HG03097 (cell line): Measurements from ENCODE around the gene FAXDC2.

Source experiments
- ATAC-seq: cut with Tn5 transposase; IDR thresholded peaks from one replicate; pipeline ENCODE4 v1.9.1; 2021; ENCODE audit not compliant: unreplicated experiment, low FRiP score

Gene FAXDC2, protein sequence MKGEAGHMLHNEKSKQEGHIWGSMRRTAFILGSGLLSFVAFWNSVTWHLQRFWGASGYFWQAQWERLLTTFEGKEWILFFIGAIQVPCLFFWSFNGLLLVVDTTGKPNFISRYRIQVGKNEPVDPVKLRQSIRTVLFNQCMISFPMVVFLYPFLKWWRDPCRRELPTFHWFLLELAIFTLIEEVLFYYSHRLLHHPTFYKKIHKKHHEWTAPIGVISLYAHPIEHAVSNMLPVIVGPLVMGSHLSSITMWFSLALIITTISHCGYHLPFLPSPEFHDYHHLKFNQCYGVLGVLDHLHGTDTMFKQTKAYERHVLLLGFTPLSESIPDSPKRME

DNA sequence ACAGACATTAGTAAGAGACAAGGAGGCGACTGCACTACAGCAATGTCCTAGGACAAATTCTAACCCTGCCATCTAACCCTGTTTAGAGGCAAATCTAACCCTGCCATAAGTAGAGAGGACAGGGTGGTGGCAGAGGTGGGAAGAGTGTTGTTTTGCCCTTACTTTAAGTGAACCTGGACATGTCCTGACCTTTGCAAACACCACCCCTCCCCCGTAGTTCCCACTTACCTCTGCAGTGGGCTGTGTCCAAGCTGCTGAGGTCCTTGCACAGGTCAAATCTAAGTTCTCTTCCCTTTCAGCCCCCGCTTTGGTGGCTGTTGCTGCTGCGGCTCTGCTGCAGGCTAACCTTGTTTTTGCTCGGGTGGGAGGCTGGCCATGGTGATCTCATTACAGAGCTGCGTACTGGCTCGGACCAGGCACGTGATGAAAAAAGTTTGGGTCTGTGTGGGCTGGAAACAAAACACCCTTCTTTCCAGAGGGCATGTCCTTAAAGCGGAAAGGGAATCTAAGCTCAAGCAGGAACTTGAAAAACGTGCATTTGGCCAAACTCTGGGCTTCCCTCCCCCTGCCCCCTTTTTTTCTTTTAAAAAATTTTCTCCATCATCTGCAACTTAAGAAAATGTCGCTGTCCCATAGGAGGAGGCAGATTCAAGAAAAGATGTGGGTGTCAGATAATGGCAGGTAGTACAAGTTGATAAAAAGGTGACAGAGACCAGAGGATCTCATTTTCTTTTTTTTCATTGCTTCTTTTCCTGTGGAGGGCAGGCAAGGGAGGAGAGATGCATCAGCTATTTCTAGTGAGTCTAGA, at the start of gene FAXDC2:
Gene FAXDC2, minus strand, starts transcription at position 349 of the 808 bp plus-strand sequence. CDS start 12,425 bp downstream, outside the sequence.
- no peak for ATAC-seq

DNA sequence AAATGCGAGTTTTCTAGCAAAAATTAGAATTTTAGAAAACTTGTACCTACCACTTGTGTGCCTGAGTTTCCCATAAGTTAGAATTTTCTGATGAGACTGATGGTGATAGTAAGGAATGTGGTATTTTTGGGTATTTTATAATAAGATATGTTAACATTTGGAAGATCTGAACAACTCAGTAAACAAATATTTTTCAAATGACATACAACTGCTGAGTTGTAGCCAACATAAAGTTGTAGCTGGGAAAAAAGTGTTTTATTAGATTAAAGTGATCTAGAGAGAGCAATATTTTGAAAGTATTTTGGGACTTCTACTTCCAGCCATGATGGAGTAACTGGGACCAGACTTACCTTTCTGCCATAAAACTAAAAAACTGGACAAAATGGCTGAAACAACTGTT, 49.7 kb upstream of the FAXDC2 start:
- no peak for ATAC-seq

DNA sequence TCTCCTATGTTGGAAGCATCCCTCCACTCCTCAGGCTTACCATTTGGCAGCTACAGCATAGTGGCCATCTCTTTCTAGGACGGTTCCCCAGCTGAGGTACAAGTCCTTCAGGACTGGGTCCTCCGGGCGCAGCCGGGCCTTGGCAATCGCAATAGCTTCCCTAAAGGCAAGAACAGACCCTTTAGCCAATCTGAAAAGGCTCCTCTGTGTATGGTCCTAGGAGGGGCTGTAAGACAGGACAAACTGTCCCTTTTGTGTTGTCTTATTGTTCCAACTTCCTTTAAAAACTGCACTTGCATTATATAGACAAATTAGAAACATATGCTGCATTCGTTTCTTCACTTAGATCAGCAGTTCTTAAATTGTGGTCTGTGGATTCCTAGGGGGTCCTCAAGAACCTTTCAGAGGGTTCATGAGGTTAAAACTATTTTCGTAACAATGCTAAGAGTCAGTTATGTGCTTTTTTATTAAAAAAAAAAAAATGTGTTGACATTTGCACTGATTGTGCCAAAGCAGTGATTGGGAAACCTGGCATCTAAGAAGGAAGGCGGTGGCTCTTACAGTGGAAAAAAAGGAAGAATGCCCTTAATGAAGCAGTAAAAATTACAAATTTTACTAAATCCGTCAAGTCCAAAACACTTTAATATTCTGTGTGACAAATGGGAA, 48.9 kb upstream of the FAXDC2 start:
- ATAC-seq, result no peak

DNA sequence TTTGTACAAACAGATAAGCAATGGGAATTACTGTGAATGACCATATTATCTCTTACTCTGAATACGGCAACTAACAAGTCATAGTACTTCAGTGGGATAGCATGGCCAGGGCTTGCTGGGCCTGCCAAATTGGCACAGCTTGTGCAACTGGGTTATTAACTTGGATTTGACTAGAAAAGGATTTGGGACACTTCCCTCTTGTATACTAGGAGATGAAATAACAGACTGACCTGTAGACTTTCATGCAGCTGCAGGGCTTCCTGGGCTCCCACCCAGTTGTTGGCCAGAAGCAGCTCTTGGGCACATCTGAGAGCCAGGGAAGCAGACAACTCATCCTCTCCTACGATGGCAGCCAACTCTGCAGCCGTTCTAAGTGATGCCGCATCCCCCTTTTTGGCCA, 47.8 kb upstream of the FAXDC2 start:
- ATAC-seq, result no peak

DNA sequence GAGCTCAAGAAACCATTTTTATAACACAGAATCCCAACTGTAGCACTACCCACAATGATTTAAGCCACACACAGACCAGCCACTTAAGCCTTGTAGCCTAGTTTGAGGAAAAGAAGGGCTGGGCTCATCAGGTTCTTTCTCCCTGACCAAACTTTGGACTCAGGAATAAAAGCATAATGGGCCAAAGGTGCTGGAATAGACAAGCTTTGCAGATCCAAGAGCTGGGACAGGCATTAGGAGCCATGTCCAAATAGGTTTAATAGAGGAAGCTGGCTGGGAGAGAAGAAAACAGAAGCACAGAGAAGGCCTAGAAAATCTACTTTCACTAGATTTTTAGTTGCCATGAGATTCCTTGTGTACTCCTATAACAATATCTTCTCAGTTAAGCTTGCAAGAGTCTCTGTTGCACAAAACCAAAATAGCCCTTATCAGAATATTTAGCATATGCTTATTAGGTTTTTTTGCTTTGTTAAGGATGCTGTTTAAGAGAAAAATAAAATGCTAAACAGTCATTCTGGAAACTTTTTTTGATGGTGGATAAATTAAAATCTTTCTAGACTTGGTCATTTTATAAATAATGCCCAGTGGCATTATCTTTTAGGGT, 46.3 kb upstream of the FAXDC2 start:
- ATAC-seq, result no peak

DNA sequence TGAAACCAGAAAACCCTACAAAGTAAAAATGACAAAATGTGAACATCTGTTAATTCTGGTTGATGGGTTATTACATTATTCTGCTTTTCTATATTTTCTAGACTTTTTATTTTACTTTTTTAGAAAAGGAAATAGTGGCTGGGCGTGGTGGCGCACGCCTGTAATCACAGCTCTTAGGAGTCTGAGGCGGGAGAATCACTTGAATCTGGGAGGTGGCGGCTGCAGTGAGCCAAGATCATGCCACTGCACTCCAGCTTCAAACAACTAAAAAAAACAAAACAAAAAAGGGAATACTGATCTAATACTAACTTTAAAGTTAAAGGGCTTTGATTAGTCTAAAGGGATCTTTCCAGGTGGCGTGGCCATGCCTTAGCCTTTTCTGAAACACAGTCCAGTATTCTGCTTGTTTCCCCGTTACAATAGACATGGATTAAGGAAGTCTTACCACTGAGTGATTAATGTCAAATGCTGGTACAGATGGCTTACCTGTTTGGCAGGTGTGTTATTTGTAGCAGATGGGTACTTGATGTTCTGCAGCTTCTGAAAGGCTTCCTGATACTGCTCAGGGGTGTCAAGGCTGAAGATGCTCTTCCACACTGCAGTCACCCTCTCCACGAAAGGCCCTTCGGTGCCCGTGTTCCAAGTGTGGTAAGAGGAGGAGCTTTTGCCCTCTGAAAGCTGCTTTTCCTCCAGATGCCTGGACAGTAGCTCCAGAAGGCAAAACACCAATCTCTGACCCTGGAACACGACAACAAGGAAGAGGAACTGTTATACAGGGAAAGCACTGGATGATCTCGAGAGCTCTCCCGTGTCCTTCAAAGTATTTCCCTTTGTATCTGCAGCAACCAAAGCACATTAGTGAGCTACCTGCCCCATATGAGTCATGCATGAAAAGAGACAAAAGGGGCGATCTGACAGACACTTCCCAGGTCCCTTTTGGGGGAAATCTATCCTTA, 45.5 kb upstream of the FAXDC2 start:
- ATAC-seq, result no peak

DNA sequence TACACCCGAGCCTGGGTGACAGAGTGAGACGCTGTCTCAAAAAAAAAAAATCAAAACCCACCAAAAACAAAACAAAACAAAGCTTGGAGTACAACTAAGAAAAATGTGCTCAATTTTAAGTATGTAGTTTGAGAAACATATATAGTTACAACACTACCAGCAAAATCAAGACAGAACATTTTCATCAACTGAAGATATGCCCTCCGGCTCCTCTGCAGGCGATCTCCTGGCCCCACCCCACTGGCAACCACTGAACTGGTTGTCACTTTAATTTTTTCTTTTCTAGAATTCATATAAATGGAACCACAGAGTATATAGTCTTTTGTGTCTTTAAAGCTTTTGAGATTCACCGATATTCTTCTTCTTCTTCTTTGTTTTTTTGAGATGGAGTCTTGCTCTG, 43.0 kb upstream of the FAXDC2 start:
- no peak for ATAC-seq

DNA sequence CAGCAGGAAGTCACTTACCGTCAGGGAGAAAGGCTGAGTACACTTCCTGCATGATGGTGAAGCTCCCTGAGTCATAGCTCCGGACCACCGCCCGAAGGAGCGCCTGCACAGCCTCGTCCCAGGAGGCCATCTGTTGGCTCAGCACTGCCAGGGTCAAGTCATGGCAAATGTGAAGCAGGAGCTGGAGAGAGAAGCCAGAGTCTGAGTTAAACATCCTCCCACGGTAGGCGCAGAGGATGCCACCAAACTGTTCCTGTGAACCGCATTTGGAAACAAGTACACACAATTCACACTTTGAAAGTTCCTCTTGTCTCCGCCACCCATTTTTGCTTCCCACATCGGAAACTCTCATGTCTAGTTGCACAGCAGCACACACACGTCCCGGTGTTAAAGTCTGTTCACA, 42.0 kb upstream of the FAXDC2 start:
- no peak for ATAC-seq

DNA sequence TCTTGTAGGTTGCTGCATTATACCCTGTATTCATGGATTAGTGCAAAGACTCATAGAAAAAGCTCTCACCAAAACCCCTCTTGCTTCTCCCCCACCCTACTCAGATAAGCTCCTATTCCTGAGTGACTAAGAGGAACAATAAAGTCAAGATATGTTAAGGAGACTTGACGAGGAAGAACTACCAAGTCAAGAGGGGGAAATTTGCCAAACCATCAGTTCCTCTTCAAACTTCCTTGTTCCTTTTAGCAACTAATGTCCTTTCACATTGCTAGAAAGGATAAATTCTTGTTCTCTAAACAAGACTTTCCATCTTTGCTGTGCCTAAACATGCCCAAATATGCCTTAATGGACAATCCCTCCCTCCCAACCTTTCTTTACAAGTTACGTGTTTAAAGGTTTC, 35.0 kb upstream of the FAXDC2 start:
- no peak for ATAC-seq

DNA sequence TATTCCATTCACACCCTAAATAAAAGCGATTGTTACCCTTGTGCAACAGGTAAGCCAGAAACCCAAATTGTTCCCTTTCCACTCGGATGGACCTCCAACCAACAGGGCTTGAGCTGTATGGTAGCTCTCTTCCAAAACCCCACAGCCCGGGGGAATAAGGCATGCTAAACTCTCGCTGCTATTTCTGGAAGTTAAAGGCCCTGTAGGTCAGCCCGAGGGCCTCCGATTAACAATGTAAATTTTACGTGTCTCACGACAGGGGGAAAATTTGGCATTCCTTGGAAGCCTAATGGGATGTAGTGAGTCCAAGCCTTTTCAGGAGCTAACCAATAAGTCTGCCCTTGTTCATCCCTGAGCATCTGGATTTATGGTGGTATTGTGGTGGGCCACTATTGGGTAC, 34.0 kb upstream of the FAXDC2 start:
- ATAC-seq, result no peak

DNA sequence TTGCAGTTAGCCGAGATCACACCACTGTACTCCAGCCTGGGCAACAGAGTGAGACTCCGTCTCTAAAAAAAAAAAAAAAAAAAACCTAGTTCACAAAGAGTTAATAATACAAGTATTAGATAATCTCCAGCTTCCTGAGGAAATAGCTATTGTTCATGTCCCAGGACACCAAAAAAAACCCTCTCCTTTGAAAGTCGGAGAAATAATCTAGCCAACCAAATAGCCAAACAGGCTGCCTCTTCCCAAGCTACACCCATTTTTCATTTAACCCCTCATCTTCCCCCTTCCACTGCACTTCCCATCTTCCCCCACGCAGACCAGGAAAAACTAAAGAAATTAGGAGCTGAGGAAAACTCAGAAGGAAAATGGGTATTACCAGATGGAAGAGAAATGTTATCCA, 31.6 kb upstream of the FAXDC2 start:
- no peak for ATAC-seq

DNA sequence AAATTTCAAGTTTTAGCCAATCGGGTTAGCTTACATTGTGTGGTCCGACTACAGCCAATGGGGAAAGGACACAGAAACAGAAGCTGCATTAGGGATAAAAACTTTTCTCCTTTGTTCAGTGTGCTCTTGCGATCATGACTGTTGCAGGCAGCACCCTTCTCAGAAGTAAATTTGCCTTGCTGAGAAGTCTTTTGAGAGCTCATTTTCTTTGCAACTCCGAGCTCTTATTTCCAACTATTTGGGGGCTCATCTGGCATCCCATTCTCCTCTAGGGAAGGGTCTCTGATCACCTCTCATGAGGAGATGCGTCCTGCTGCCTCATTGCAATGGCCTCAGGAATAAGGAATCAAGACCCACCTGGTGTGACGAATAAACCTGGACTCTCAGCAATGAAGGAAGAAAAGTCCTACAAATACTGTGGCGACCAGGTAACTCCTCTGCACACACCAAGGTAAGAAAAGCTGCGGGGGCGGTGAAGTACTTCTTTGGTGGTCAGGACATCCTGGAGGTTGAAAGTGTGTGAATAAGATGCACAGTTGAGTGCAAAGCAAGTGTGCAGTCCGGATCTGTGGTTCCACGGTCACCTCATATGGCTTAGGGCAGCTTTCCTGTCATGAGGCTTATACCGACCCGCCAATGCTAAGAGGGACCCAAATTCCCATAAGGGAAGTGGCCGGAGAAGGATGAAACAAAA, 28.4 kb upstream of the FAXDC2 start:
- no peak for ATAC-seq

DNA sequence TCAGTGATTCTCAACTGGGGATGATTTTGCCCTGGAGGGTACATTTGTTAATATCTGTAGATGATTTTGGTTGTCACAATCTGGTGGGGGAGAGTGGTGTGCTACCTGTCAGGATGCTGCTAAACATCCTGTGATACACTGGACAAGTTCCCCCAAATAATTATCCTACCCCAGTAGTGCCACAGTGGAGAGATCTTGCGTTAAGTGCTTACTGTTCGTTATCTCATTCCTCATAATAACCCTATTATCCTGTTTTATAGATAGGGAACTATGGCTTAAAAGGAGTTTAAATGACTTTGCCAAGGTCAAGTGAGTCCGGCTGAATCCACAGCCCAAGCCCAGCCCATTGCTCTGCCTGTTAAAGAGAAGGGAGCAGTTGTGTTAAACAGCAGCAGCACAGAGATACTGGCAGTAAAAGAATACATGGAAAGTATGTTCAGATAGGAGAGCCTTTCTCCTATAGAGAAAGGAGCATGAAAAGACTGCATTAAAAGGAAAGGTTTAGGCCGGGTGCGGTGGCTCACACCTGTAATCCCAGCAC, 23.5 kb upstream of the FAXDC2 start:
- ATAC-seq, result no peak

DNA sequence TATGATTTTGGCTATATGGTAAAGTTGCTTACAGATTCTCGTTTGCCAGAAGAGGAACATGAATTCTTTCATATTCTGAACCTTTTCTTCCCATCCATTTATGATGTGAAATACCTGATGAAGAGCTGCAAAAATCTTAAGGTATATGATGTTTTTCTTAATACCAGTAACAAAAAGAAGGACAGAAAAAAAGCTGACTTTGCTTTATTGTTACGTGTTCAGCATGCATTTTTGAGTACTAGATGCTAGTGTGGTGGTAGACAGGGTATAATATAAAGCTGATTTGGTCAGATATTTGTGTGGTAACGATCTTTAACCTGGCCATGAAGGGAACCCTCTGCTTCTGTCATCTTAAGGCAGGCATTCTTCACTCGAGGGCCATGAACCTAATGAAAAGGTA, 21.3 kb upstream of the FAXDC2 start:
- no peak for ATAC-seq

DNA sequence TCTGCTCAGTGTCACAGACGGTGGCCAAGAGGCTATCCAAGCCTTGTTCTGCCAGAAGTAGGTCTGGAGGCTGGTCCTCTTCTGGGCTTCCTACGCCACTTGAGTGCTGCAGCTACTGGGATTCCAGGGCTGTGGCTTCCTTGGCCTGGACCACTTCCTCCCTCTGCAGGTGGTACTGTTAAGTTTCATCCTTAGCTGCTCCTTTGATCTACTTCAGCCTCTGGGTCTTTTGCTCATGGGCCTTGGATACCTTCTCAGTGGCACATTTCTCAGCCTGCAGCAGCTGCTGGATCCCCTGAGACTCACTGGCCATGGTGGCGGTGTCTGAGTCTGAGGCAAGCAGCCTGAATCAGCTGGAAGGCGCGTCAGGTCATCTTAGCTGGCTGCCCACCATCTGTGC, 18.3 kb upstream of the FAXDC2 start:
- no peak for ATAC-seq

DNA sequence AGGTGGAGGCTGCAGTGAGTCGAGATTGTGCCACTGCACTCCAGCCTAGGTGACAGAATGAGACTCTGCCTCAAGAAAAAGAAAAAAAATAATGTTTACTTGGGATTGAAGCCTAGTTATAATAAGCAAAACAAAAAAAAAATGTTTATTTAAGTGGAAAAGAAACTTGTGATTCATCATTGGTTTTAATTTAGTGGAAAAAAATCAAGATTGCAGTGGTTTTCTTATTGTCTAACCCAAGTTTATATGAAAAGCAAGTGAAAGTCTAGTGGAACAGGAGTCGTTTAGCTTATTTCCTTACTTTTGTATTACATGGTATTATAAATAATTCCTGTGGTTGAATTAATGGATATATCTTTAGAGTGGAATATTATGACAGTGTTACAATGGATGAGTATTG, 16.4 kb upstream of the FAXDC2 start:
- ATAC-seq, result no peak

DNA sequence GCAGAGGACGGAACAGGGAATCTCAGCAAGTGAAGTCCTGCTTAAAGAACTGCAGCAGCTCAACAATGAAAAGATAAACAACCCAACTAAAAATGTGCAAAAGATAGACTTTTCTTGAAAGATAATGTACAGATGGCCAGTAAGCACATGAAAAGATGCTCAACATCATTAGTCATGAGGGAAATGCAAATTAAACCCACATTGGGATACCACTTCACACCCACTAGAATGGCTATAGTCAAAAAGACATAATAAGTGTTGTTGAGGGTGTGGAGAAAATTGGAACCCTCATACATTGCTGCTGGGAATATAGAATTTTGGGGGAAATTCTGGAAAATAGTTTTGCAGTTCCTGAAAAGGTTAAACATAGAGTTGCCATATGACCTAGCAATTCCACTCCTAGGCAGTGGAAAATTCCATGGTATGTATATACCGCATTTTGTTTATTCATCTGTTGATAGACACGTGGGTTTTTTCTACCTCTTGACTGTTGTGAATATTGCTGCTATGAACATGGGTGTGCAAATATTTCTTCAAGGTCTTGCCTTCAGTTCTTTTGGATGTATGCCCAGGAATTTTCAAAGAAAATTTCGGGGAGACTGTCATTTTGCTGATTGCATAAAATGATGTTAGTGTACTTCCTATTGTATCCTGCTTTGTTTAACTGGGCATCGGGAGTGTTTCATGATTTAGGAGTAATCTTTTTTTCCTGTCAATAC, 15.2 kb upstream of the FAXDC2 start:
- ATAC-seq, result no peak

DNA sequence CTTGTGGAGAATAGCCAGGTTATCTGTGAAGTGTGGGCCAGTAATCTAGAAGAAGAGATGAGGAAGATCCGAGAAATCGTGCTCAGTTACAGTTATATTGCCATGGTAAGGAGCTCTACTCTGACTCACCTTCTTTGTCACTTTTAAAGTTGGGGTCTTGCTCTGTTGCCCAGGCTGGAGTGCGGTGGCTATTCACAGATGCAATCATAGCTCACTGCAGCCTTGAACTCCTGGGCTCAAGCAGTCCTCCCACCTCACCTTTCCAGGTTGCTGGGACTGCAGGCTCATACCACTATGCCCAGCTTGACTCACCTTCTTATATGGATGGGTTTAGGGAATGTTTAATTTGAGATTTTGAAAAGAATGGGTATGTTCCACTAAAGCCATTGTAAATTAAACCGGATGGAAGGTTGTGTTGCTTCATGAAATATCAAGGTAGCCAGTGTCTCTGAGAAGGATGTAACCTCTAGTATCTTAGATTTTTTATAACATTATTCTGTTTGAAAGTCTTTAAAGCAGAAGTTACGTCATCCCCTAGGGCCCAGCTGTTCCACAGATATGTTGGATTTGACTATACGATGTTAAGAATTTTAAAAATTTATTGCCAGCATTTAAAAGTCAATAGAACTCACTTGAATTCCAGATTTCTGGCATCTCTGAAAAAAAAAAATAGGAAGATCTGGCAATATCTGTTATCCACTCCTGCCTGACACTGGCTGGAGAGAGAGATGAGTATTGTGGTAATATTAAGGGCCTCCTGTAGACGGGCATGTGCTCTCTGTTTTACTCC, 13.1 kb upstream of the FAXDC2 start:
- no peak for ATAC-seq
